Measurements from ENCODE around the gene ARHGEF12. TPM values are rescaled to one million over a fixed set of nuclear protein-coding genes. Genes with fewer than 3 reads are reported as not detected.

ARHGEF12 gene
- total and polyA plus RNA-seq, 10 of the 15 experiments (the other 5 are each of a cell fraction or from before 2014, with no cell fraction given), result 2.7 to 40.8 (median 20.9) TPM

DNA sequence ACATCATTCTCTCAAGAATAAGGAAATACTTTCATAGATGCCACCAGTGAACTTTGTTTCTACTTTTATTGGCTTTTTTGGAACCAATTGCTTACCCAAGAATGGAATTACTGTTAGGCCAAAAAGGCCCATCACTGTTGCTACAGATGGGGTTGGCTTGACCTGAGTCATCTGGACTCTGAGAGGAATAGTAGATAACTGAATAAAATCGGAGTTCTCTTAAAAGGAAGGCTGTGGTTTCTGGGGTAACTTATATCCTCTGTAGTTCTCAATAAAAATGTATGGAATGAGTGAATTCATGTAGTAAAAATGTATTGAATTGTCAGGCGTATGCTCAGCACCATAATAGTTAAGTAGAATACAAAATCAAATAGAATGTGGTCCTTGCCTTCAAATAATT is 56.6 kb downstream of the ARHGEF12 start (continued):
- TF ChIP-seq RAD21 (IDR thresholded peaks at IDR 0.05; ENCODE audit: insufficient read depth, low read depth, low read length) (no peak), KAT2A (conservative IDR thresholded peaks at IDR 0.05; ENCODE audit: control insufficient read depth, low read depth, low read length) (no peak), ZNF274 (IDR thresholded peaks at IDR 0.05; ENCODE audit: insufficient read depth, insufficient read length) (no peak), TAF1 (IDR thresholded peaks at IDR 0.05; ENCODE audit: borderline replicate concordance, low read depth, low read length) (no peak), PAX5 (IDR thresholded peaks at IDR 0.05; ENCODE audit: borderline replicate concordance, low read depth, low read length) (no peak), SIX5 (IDR thresholded peaks at IDR 0.05; ENCODE audit: low read depth, low read length, severe bottlenecking) (no peak)

DNA sequence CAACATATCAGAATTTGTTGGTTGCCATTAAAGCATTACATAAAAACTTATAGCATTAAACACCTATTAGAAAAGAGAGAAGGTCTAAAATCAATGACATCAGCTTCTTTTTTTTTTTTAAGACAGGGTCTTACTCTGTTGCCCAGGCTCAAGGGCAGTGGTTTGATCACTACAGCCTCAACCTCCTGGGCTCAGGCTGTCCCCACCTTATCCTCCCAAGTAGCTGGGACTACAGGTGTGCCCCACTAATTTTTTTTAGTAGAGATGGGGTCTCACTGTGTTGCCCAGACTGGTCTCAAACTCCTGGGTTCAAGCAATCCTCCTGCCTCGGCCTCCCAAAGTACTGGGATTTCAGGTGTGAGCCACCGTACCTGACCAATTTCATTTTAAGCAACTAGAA is 57.9 kb downstream of the ARHGEF12 start:
- no peaks in the 10 kb centered on the region for H4K20me1 ChIP-seq (ENCODE audit: control insufficient read depth, insufficient read depth)
- ChIA-PET SMC1A (ENCODE audit: uncharacterized antibody, unreplicated experiment) (interaction anchor here (1.1 to 1.4 kb wide), 2 partner anchors 32 to 49 kb away, joined by 3 read pairs; no protein-coding TSS in a partner anchor), CTCF (no interaction called here), POLR2A (interaction anchor here (0.5 to 0.6 kb wide), 2 partner anchors 27 to 1550 kb away, joined by 3 to 5 read pairs; no protein-coding TSS in a partner anchor), RAD21 (ENCODE audit: unreplicated experiment) (no interaction called here)
- H3K4me1 ChIP-seq (ENCODE audit: control insufficient read depth, insufficient read depth, low read length), result no peaks in the 10 kb centered on the region; the same call in 1 of the 2 replicates
- no peak overlapping the region for H3K4me3 ChIP-seq
- BruUV-seq (replicated peaks), result no TSS peak
- no peak overlapping the region for H3K4me2 ChIP-seq (ENCODE audit: control insufficient read depth, insufficient read depth)
- H3K9ac ChIP-seq (ENCODE audit: control insufficient read depth, insufficient read depth, low read length), result no peak overlapping the region
- no peak for DNase-seq (ENCODE audit: low read depth, low spot score)
- in situ Hi-C loops (cut with MboI) (no loop called here), intact Hi-C loops (cut with micrococcal nuclease; ENCODE audit: unreplicated experiment) (no loop called here)
- no peaks in the 10 kb centered on the region for H3K27me3 ChIP-seq (replicated peaks in 1 of 2; ENCODE audit: control insufficient read depth in 2 of 2, insufficient read depth in 2 of 2, low read length in 1 of 2)
- H3K9me3 ChIP-seq (replicated peaks; ENCODE audit: control insufficient read depth, insufficient read depth, low read length), result no peaks in the 10 kb centered on the region; the same call in 2 of the 3 replicates
- 94% methylated on average over 2 of the region's 2 CpGs for WGBS (ENCODE audit: insufficient coverage, insufficient replicate concordance, low lambda C conversion rate, missing lambda C conversion rate)
- H3K79me2 ChIP-seq (ENCODE audit: control insufficient read depth, insufficient read depth, low read length), result 0 out of 2 replicates have a peak, but pooled peaks cover 1% of the 10 kb centered on the region
- no peaks in the 10 kb centered on the region for H3K36me3 ChIP-seq (ENCODE audit: control insufficient read depth in 2 of 2, insufficient read depth in 2 of 2, low read length in 1 of 2)
- no peak for FAIRE-seq
- no peak overlapping the region for H3K27ac ChIP-seq (ENCODE audit: control insufficient read depth, insufficient read depth)
- TF ChIP-seq ZNF24 (IDR thresholded peaks at IDR 0.05), result no peak
- ATAC-seq, result no peak
- no peak overlapping the region for H2AFZ ChIP-seq (ENCODE audit: control insufficient read depth, low read depth, low read length)
